Kidney epithelial cell (primary cell): ENCODE data around the gene ALG12. TPM values are rescaled to one million over a fixed set of nuclear protein-coding genes. Genes with fewer than 3 reads are reported as not detected.

Source experiments
- DNase-seq: peaks from one replicate; pipeline ENCODE4 v3.0.0-alpha.2; 2010; ENCODE audit warnings: low read depth
- H3K27me3 ChIP-seq: 2 replicates; pipeline ENCODE4 v1.6.0; 2011; ENCODE audit warnings: low read length; ENCODE audit not compliant: control insufficient read depth, insufficient read depth
- H3K36me3 ChIP-seq: 2 replicates; pipeline ENCODE4 v1.5.1; 2011; ENCODE audit warnings: low read length; ENCODE audit not compliant: control insufficient read depth, insufficient read depth
- H3K4me3 ChIP-seq: 2 replicates; pipeline ENCODE4 v1.5.1; 2011; ENCODE audit warnings: low read depth, mild to moderate bottlenecking, control low read depth, low read length
- total RNA-seq: library from RNA; depleted of rRNA; stranded (reverse); fragments of >200 nt; gene quantifications from 2 replicates; pipeline ENCODE4 v1.2.3, GENCODE V29; 2015
- TF ChIP-seq, protein P1 (sequence below): IDR thresholded peaks from 2 replicates; pipeline ENCODE4 v1.5.1; 2011; ENCODE audit warnings: mild to moderate bottlenecking, moderate library complexity, low read length, control low read depth, inconsistent platforms; ENCODE audit not compliant: insufficient read depth, poor library complexity, severe bottlenecking

ALG12 gene
- total RNA-seq, 1 donor from 2014 or later = 24.3 TPM

DNA sequence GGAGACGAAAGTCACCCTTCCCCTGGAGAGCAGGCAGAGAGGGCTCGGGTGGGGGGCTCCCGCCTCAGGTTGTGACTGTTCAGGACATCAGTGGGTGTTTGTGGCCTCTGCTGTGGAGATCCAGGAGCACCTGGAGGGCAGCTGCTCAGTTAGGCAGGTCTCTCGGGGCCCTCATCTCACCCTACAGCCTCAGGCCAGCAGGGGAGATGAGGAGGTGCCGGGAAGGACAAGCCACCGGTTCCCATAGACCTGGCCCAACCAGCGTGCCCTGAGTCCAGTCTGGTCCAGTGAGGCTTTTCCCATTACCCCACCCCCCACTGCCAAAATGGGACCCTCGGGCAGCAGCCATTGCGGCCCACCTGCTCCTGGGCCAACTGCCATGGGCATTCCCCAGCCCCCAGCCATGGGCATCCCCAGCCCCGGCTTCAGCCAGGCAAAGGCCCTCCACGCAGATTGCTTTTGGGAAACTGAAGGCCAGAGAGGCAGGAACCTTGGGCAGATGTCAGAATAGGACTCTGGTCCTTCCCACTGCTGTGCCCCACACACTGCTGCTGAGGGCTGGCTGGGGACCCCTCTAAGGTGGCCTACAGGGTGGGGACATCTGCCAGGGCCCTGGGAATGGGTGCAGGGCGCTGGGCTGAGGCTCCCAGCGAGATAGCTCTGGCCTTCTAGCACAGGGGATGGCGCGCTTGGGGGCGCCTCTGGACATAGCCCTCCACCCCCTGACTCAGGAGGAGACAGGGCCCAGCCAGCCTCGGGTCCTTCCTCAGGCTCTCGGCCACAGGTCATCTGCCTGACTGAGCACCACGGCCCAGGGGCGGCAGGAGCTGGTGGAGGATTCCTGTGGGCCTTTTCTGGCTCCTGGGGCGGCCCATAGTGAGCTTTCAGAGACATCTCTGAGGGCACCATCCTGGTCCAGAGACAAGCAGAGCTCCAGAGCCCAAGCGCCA lies 47.1 kb upstream of the ALG12 start:
- Histone ChIP-seq H3K36me3 (peaks cover 6% of the 10 kb centered on the region), H3K27me3 (no peaks in the 10 kb centered on the region), H3K4me3 (no peak overlapping the region)
- TF ChIP-seq, protein P1, sequence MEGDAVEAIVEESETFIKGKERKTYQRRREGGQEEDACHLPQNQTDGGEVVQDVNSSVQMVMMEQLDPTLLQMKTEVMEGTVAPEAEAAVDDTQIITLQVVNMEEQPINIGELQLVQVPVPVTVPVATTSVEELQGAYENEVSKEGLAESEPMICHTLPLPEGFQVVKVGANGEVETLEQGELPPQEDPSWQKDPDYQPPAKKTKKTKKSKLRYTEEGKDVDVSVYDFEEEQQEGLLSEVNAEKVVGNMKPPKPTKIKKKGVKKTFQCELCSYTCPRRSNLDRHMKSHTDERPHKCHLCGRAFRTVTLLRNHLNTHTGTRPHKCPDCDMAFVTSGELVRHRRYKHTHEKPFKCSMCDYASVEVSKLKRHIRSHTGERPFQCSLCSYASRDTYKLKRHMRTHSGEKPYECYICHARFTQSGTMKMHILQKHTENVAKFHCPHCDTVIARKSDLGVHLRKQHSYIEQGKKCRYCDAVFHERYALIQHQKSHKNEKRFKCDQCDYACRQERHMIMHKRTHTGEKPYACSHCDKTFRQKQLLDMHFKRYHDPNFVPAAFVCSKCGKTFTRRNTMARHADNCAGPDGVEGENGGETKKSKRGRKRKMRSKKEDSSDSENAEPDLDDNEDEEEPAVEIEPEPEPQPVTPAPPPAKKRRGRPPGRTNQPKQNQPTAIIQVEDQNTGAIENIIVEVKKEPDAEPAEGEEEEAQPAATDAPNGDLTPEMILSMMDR = no peak
- DNase-seq = no peak

GRCh38 chr22:49964136-49965090 lies 46.2 kb upstream of the ALG12 start:
- TF ChIP-seq, protein P1 = no peak
- peaks cover 6% of the 10 kb centered on the region for H3K36me3 ChIP-seq
- no peak for DNase-seq
- H3K27me3 ChIP-seq = no peaks in the 10 kb centered on the region
- no peak overlapping the region for H3K4me3 ChIP-seq

- TF ChIP-seq, protein P1 = no peak
- H3K36me3 ChIP-seq = peaks cover 6% of the 10 kb centered on the region
- no peak overlapping the region for H3K4me3 ChIP-seq
- H3K27me3 ChIP-seq = no peaks in the 10 kb centered on the region
- no peak for DNase-seq
Observed at GRCh38 chr22:49963647-49964026, 45.4 kb upstream of the ALG12 start.

- TF ChIP-seq, protein P1 = no peak
- no peak for DNase-seq
Observed at GRCh38 chr22:49962751-49963646, 44.8 kb upstream of the ALG12 start.

DNA sequence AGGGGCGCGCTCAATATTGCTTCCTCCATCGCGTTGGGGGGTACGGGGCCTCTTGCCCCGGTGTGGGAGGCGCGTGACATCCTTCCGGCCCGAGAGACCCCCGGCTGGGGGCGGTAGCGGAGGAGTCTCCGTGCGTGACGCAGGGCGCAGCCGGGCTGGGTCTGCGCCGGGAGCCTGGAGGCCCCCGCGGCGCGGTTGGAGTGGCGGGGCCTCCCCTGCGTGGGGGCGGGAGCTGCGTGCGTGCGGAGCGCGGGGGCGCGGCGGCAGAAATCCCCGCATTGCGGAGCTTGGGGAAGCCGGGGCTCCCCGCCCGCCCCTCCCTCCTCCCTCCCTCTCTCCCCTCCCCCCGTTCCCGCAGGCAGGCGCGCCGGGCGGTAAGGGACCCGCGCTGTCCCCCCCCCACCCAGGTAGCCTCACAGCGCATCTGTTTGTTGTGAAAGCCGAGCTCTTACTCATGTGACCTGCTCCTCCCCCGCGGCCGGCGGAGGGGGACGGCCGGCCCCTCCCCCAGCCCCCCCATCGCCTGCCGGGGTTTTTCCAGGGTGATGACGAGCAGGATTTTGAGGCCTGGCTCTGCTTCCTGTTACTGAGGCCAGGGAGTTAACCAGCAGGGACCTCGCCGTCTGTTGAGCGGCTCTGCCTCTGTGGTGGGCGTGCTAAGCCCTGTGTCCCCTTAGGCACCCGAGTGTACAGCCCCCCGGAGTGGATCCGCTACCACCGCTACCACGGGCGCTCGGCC lies 43.9 kb upstream of the ALG12 start:
- TF ChIP-seq, protein P1 = no peak
- Histone ChIP-seq H3K27me3 (no peaks in the 10 kb centered on the region), H3K4me3 (peak overlapping the region; percentile 80), H3K36me3 (peaks cover 6% of the 10 kb centered on the region)
- peak; percentile 59 for DNase-seq

More at GRCh38 chr22:49962751-49963646, 44.8 kb upstream of the ALG12 start:
- Histone ChIP-seq H3K4me3 (peak overlapping the region; percentile 80), H3K27me3 (no peaks in the 10 kb centered on the region), H3K36me3 (peaks cover 6% of the 10 kb centered on the region)
